ENCODE results near the gene FNDC8.

- TF ChIP-seq SUZ12 (IDR thresholded peaks at IDR 0.05; ENCODE audit: extremely low read depth, insufficient read depth, insufficient read length) (no peak), YY1 (IDR thresholded peaks at IDR 0.05; ENCODE audit: insufficient read depth, insufficient read length) (no peak)
Observed at GRCh38 chr17:35079547-35080423, 41.6 kb upstream of the FNDC8 start.
